GM12878 (cell line): ENCODE measurements around the gene TMEM50B. TPM values are rescaled to one million over a fixed set of nuclear protein-coding genes. Genes with fewer than 3 reads are reported as not detected.

ENCODE experiments used
- ATAC-seq: fragments of 200-7000 bp; cut with Tn5 transposase; 3 replicates; pipeline ENCODE4 v1.9.1; 2020; ENCODE audit warnings: mild to moderate bottlenecking, moderate library complexity
- BruUV-seq: library from RNA; stranded (reverse); fragments of 400-500 nt; replicated peaks from 2 replicates; lab custom pipeline; 2021; lab: Mats Ljungman, UMichigan
- CTCF ChIA-PET: fragments of 300-600 bp; sonication (Branson Sonifier 250); formaldehyde crosslinking; extraction: SDS; loops from one replicate; lab custom pipeline; 2021; ENCODE audit warnings: inconsistent platforms; lab: Yijun Ruan, JAX
- POLR2A ChIA-PET: fragments of 350-600 bp; formaldehyde crosslinking; extraction: SDS; loops from one replicate; lab custom pipeline; 2021; ENCODE audit warnings: inconsistent platforms; lab: Charles Lee
- RAD21 ChIA-PET: fragments of 300-600 bp; sonication (Branson Sonifier 250); formaldehyde crosslinking; loops from one replicate; lab custom pipeline; 2023; ENCODE audit warnings: antibody characterized with exemption; ENCODE audit not compliant: unreplicated experiment; lab: Charles Lee
- SMC1A ChIA-PET: fragments of 300-600 bp; sonication (Branson Sonifier 250); formaldehyde crosslinking; loops from one replicate; lab custom pipeline; 2023; ENCODE audit not compliant: unreplicated experiment, uncharacterized antibody; lab: Charles Lee
- DNase-seq: peaks from one replicate; pipeline ENCODE4 v3.0.0-alpha.2; 2011; ENCODE audit warnings: low read depth, low spot score
- FAIRE-seq: peaks from 3 replicates; lab custom pipeline; 2011; peaks lifted over from hg19 to GRCh38; lab: Jason Lieb, UNC
- H2AFZ ChIP-seq: 2 replicates; pipeline ENCODE4 v1.6.0; 2011; ENCODE audit warnings: low read depth, low read length, control low read depth; ENCODE audit not compliant: control insufficient read depth
- H3K27ac ChIP-seq: 2 replicates; pipeline ENCODE4 v1.5.1; 2011; ENCODE audit warnings: control low read depth; ENCODE audit not compliant: control insufficient read depth, insufficient read depth
- H3K27me3 ChIP-seq, 2 experiments: replicated peaks in 1 of 2; 2 replicates each; pipeline versions ENCODE4 v1.6.0 to v1.6.1; 2011; ENCODE audit warnings: low read length in 1 of 2; ENCODE audit not compliant: control insufficient read depth in 2 of 2, insufficient read depth in 2 of 2
- H3K36me3 ChIP-seq, 2 experiments: 2 replicates each; pipeline ENCODE4 v1.5.1; 2011; ENCODE audit warnings: low read length in 1 of 2; ENCODE audit not compliant: control insufficient read depth in 2 of 2, insufficient read depth in 2 of 2
- H3K4me1 ChIP-seq: 2 replicates; pipeline ENCODE4 v1.6.1; 2011; ENCODE audit warnings: mild to moderate bottlenecking, low read length, moderate library complexity, mixed read lengths; ENCODE audit not compliant: control insufficient read depth, insufficient read depth
- H3K4me2 ChIP-seq: 2 replicates; pipeline ENCODE4 v1.6.0; 2011; ENCODE audit warnings: control low read depth; ENCODE audit not compliant: control insufficient read depth, insufficient read depth
- H3K4me3 ChIP-seq: fragments of 200-600 bp; sonication (generic); 2 replicates; pipeline ENCODE4 v1.5.1; 2016
- H3K79me2 ChIP-seq: 2 replicates; pipeline ENCODE4 v1.6.0; 2011; ENCODE audit warnings: low read length; ENCODE audit not compliant: control insufficient read depth, insufficient read depth
- H3K9ac ChIP-seq: 2 replicates; pipeline ENCODE4 v1.8.0; 2011; ENCODE audit warnings: low read length, control low read depth, mixed read lengths; ENCODE audit not compliant: control insufficient read depth, insufficient read depth
- H3K9me3 ChIP-seq: replicated peaks from 3 replicates; pipeline ENCODE4 v1.5.1; 2011; ENCODE audit warnings: mild to moderate bottlenecking, low read length; ENCODE audit not compliant: control insufficient read depth, insufficient read depth
- H4K20me1 ChIP-seq: 2 replicates; pipeline ENCODE4 v1.6.0; 2011; ENCODE audit not compliant: control insufficient read depth, insufficient read depth
- CBFB ChIP-seq: IDR thresholded peaks from 2 replicates; pipeline ENCODE4 v1.6.1; 2016; ENCODE audit warnings: antibody characterized with exemption, low read depth
- E2F8 ChIP-seq: fragments of 450-650 bp; IDR thresholded peaks from 2 replicates; pipeline ENCODE4 v1.6.1; 2018; ENCODE audit warnings: mild to moderate bottlenecking, low read depth, moderate library complexity; ENCODE audit not compliant: partially characterized antibody
- EZH2 ChIP-seq: IDR thresholded peaks from 2 replicates; pipeline ENCODE4 v1.6.1; 2012; ENCODE audit warnings: low read depth, mild to moderate bottlenecking, control low read depth, inconsistent platforms, low read length, borderline replicate concordance; ENCODE audit not compliant: control insufficient read depth
- NFIC ChIP-seq: IDR thresholded peaks from 2 replicates; pipeline ENCODE4 v1.6.1; 2012; ENCODE audit warnings: low read depth, mild to moderate bottlenecking, inconsistent platforms, low read length, moderate library complexity
- NR2C1 ChIP-seq: fragments of 450-650 bp; IDR thresholded peaks from 2 replicates; pipeline ENCODE4 v1.6.1; 2017; ENCODE audit warnings: antibody characterized with exemption, mild to moderate bottlenecking, moderate library complexity
- PAX8 ChIP-seq: fragments of 450-650 bp; IDR thresholded peaks from 2 replicates; pipeline ENCODE4 v1.6.1; 2017; ENCODE audit warnings: mild to moderate bottlenecking, moderate library complexity
- RBBP5 ChIP-seq: fragments of 200-600 bp; sonication (generic); conservative IDR thresholded peaks from 2 replicates; pipeline ENCODE4 v1.6.1; 2016
- RELA ChIP-seq: fragments of 450-650 bp; IDR thresholded peaks from 2 replicates; pipeline ENCODE4 v1.8.0; 2014; ENCODE audit warnings: borderline replicate concordance; ENCODE audit not compliant: partially characterized antibody
- SIN3A ChIP-seq: IDR thresholded peaks from 2 replicates; pipeline ENCODE4 v1.6.1; 2012; ENCODE audit warnings: low read depth, low read length, improper control_type of control experiment
- SIX5 ChIP-seq: IDR thresholded peaks from 2 replicates; pipeline ENCODE4 v1.6.1; 2011; ENCODE audit warnings: mild to moderate bottlenecking, low read depth, low read length, moderate library complexity; ENCODE audit not compliant: severe bottlenecking
- SKIL ChIP-seq: fragments of 450-650 bp; IDR thresholded peaks from 2 replicates; pipeline ENCODE4 v1.6.1; 2017; ENCODE audit warnings: mild to moderate bottlenecking, low read depth, inconsistent platforms; ENCODE audit not compliant: poor library complexity, severe bottlenecking
- SMAD1 ChIP-seq: fragments of 450-650 bp; IDR thresholded peaks from 2 replicates; pipeline ENCODE4 v1.6.1; 2018; ENCODE audit warnings: mild to moderate bottlenecking, low read depth; ENCODE audit not compliant: partially characterized antibody
- SP1 ChIP-seq: IDR thresholded peaks from one replicate; pipeline ENCODE4 v1.6.1; 2011; ENCODE audit warnings: low read depth, low read length
- ZBED1 ChIP-seq: IDR thresholded peaks from 2 replicates; pipeline ENCODE4 v1.6.1; 2016; ENCODE audit warnings: borderline replicate concordance
- WGBS: methylation state at CpG from one replicate; pipeline ENCODE4 v1.1.6; 2016; ENCODE audit warnings: low lambda C conversion rate; ENCODE audit not compliant: insufficient replicate concordance, insufficient coverage; ENCODE audit errors: missing lambda C conversion rate; 5-methylcytosine and 5-hydroxymethylcytosine counted together
- in situ Hi-C: fragments of 300-500 bp; cut with MboI; formaldehyde crosslinking; loops from 9 replicates; pipeline ENCODE4 v1.14.3; 2018; ENCODE audit warnings: mixed read lengths
- intact Hi-C: fragments of 100-400 bp; cut with micrococcal nuclease; formaldehyde crosslinking; loops from one replicate; pipeline ENCODE4 v1.14.2; 2022; ENCODE audit not compliant: unreplicated experiment
- polyA plus RNA-seq, 11 experiments: library from polyadenylated mRNA; depleted of rRNA in 4 of 11; unstranded in 6 of 11; stranded (reverse) in 5 of 11; fragments of >200 nt; fragmentation: Nextera tagmentation in 4 of 11; fragmentation: Illumina TruSeq in 1 of 11; extraction: Ambion mirVana in 4 of 11; extraction: Trizol in 1 of 11; gene quantifications; 1 replicate in 1 of 11; 2 replicates in 10 of 11; pipeline versions ENCODE4 v1.2.1 to v1.2.3, GENCODE V29; 2011 to 2016; ENCODE audit warnings: inconsistent platforms in 2 of 11, missing spikeins in 2 of 11, low read depth in 1 of 11
- total RNA-seq, 4 experiments: library from RNA; depleted of rRNA in 3 of 4; stranded (reverse); fragments of >200 nt in 3 of 4; fragmentation: Illumina TruSeq in 1 of 4; extraction: Trizol in 1 of 4; gene quantifications; 2 replicates each; pipeline versions ENCODE4 v1.2.1 to v1.2.3, GENCODE V29; 2013 to 2021

The TMEM50B gene
- total and polyA plus RNA-seq, 10 of the 15 experiments (the other 5 are each of a cell fraction or from before 2014, with no cell fraction given), result 12.1 to 42.1 (median 18.2) TPM

- TF ChIP-seq E2F8 (no peak), RELA (no peak), EZH2 (no peak), SMAD1 (no peak), PAX8 (no peak), ZBED1 (no peak), RBBP5 (no peak)
- TF ChIP-seq, all 136 proteins: peak for 0
Measured at GRCh38 chr21:33458861-33459260, 20.9 kb downstream of the TMEM50B start (continued).

GRCh38 chr21:33455686-33456446 lies 23.9 kb downstream of the TMEM50B start:
- Histone ChIP-seq H2AFZ (no peak overlapping the region), H3K27me3 (no peaks in the 10 kb centered on the region), H3K27ac (no peak overlapping the region), H3K4me1 (no peaks in the 10 kb centered on the region), H3K4me2 (no peak overlapping the region), H3K36me3 (peaks cover 0 to 6% of the 10 kb centered on the region in 2 experiments; a peak in 3 of 4 replicates), H3K9me3 (no peaks in the 10 kb centered on the region), H3K4me3 (no peak overlapping the region), H4K20me1 (no peaks in the 10 kb centered on the region), H3K79me2 (no peaks in the 10 kb centered on the region), H3K9ac (no peak overlapping the region)
- POLR2A ChIA-PET, result interaction anchor here (0.7 kb wide), 1 partner anchor 218 kb away, joined by 3 read pairs; no protein-coding TSS in a partner anchor
- CTCF ChIA-PET, result interaction anchor here (0.8 to 2.4 kb wide), 8 partner anchors 9 to 259 kb away, joined by 3 to 11 read pairs (median 4); no protein-coding TSS in a partner anchor
- SMC1A ChIA-PET, result interaction anchor here (1.2 to 2.4 kb wide), 3 partner anchors 10 to 11 kb away, joined by 3 to 8 read pairs (median 7); no protein-coding TSS in a partner anchor
- intact Hi-C loops, result no loop called here
- WGBS, result 69% methylated on average over 6 of the region's 6 CpGs
- peak; percentile 46 for ATAC-seq
- in situ Hi-C loops, result no loop called here
- FAIRE-seq, result peak; percentile 23
- BruUV-seq, result TSS peak; percentile 17
- RAD21 ChIA-PET, result no interaction called here
- TF ChIP-seq NR2C1 (no peak), E2F8 (no peak), SKIL (no peak), SIN3A (no peak), NFIC (no peak), CBFB (no peak), SIX5 (no peak), SP1 (no peak)
- no peak for DNase-seq
